NCI-H146 (cell line): ENCODE data around the gene COL9A1.

Source experiments
- DNase-seq: peaks from one replicate; lab custom pipeline; 2025; lab: John Stamatoyannopoulos, UW

Gene COL9A1

GRCh38 chr6:70286905-70287304 is 16.0 kb downstream of the COL9A1 start:
- no peak for DNase-seq

DNA sequence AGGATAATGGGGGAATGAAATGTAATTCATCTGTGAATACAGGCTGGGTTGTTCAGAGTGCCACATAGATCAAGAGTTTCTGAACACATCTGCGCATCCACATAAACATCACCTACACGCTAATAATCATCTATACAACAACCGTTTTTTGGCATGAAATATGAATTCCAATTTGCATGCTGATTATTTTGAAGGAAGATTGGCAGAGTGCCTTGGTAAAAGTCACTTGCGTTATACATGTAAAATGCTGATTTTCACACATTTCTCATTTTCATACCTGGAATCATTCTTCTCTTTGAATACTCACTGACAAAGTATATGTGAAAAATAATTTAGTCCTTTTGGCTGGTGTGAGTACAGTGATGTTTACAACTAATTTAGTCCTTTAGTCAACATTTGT is 17.7 kb downstream of the COL9A1 start:
- no peak for DNase-seq

- no peak for DNase-seq
Observed at GRCh38 chr6:70282919-70283461, 19.9 kb downstream of the COL9A1 start.

- no peak for DNase-seq
Observed at GRCh38 chr6:70282312-70282918, 20.5 kb downstream of the COL9A1 start.

- DNase-seq = no peak
Observed at GRCh38 chr6:70281923-70282311, 21.0 kb downstream of the COL9A1 start.

- peak; percentile 55 for DNase-seq
Observed at GRCh38 chr6:70280400-70280853, 22.5 kb downstream of the COL9A1 start.

GRCh38 chr6:70277470-70277869 is 25.4 kb downstream of the COL9A1 start:
- no peak for DNase-seq

GRCh38 chr6:70274338-70274737 is 28.5 kb downstream of the COL9A1 start:
- DNase-seq = no peak

DNA sequence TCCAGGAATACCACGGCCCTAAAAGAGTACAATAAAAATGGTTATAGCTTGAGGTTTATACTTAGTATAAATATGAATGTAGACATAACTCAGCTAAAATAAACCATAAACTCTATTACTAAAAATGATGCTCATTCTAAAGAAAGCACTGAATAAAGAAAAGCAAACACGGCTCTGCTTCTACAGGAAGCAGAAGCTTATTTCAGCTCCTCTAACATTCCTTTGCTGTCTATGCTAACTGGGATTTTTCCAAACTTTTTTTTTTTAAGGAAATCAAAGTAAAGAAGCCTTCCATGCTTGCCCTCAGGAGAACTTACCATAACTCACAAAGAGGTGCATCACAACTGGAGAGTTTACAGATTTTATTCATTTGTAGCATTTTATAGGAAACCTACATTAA is 30.8 kb downstream of the COL9A1 start:
- DNase-seq = no peak

- no peak for DNase-seq
Observed at GRCh38 chr6:70270287-70271005, 32.4 kb downstream of the COL9A1 start.

GRCh38 chr6:70266142-70266541 is 36.7 kb downstream of the COL9A1 start:
- no peak for DNase-seq

DNA sequence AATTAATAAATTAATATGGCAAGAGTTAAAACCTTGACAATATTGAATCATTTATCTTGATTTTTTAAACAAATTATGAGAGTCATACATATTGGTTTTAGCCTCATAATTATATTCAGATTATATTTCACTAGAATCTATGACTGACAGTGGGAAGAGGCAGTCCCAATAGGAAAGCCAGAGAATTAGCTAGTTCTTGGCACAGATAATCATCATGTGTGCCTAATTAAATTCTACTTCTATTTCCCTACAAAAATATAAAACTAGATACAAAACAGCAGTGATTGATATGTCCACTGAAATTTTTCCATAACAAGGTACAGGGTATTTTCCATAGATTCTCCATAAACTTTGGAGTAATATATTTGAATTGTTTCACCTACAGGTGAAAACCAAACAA is 38.6 kb downstream of the COL9A1 start:
- DNase-seq = no peak

DNA sequence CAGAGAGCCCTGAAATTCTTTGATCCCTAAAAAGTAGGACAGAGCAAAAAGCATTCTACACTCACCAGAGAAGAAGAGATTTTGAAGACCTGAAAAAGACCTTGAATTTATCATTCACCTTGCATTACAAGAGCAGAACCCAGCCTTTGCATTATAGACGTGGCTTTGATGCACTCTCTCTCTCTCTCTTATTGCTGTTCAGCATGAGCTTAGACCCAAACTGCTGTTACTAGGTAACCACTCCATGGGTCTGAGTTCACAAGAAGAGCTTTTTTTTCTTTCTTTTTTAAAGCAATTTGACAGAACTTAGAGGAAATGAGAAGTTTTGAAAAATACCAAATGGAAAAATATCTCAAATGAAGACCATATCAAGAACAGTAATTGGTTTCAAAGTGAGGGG is 44.4 kb downstream of the COL9A1 start:
- DNase-seq = no peak

GRCh38 chr6:70257768-70258273 is 45.1 kb downstream of the COL9A1 start:
- DNase-seq = no peak

GRCh38 chr6:70254784-70255183 is 48.1 kb downstream of the COL9A1 start:
- DNase-seq = no peak

DNA sequence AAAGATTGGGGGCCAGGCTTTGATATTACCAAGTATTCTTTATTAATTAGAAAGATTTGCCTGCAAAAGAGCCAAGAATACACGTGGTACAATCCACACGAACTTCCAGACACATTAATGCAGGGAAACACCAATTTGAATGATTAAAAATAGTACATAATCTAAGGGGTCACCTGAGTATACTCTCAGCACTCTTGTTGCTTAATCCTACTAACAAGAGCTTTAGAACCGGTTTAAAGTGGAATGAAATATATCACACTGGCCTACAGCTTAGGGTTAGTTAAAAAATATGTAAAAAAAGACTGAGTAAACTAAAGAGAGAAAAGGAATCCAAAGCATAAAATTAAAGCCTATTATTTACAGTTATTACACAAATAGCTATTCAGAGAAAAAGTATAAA is 49.0 kb downstream of the COL9A1 start:
- DNase-seq = no peak

DNA sequence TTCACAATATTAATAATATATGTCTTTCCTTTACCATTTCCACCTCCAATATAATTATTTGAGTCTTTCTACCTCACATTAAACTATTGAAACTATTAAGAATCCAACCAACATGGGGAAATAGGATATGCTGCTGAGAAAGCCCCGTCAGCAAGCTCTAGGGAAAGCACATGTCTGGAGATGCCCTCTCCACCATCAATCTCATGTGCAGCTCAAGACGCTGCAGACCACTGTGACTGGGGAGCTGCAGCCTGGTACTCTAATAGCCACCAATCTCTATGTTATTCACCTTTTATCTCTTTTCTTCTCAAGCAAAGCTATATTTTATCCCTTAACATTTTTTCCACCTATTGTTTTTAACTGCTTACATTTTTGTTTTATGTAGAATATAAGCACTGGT is 50.3 kb downstream of the COL9A1 start:
- no peak for DNase-seq

GRCh38 chr6:70246118-70246517 is 56.8 kb downstream of the COL9A1 start:
- no peak for DNase-seq

DNA sequence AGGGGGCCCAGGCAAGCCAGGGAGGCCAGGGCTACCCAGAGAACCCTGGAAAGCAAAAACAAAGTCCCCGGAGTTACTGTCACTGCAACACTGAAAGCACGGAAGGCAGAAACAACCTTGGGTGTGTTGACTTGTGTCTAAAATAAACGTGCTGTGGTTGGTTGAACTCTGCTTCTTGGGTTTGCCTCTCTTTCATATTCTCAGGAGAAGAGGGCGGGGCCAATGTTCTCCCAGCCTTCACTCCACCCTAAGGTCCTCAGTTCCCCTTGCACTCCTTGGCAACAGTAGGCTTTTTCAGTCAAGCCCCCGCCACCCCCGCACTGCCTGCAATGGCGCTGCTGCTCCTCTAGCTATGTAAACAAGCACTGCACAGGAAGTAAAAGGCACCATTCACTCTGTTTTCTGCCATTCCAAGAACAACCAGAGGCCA is 60.9 kb downstream of the COL9A1 start:
- DNase-seq = no peak

DNA sequence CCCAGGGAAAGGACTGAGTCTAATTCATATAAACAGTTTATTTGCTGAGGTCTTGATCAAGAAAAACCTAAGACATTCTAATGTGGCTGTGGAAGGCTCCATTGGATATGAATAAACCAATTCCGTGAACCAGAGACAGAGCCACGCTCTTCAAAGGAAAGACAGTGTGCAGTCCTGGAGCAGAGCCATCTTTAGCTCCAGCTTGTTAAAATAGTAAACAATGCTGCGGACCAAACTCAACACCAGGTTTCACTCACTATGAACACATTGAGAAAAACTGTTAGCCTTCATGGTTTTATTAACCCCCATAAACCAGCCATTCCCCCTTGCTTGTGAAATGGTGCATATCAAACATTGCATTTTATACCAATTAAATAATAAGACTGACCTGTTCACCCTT is 61.9 kb downstream of the COL9A1 start:
- DNase-seq = no peak

DNA sequence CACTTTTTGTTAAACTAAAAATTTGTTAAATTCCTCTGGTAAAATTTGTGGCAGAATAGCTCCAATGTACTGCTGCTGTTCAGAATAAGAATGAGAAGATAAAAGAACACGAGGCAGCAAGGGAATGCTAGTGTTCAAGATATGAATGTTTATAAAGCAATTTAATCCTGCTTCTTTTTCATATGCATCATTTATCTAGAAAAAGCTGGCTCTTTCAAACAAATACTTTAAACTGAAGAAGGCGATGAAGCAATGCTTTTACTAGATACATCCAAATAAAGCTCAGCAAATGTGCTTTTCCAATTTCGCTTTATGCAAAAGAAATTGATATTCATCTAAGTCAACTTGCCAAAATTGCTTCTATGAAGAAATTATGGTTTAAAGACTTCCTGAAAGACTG is 66.5 kb downstream of the COL9A1 start:
- DNase-seq = no peak

- DNase-seq = no peak
Observed at GRCh38 chr6:70234561-70235236, 68.2 kb downstream of the COL9A1 start.

- DNase-seq = no peak
Observed at GRCh38 chr6:70231311-70231710, 71.6 kb downstream of the COL9A1 start.
